Breast epithelium (tissue), 4 donors: ENCODE data around the gene VSTM2L. TPM values are rescaled to one million over a fixed set of nuclear protein-coding genes. Genes with fewer than 3 reads are reported as not detected.

Source experiments
- DNase-seq, 2 donors: peaks; one replicate each; pipeline ENCODE4 v3.0.0-alpha.2; 2019; ENCODE audit warnings: low spot score in 2 of 2
- H3K27ac ChIP-seq, 2 donors: fragments of 200-600 bp; sonication (generic) in 1 of 2; one replicate each; pipeline ENCODE4 v1.5.1; 2016 to 2019; ENCODE audit warnings: mild to moderate bottlenecking in 1 of 2
- H3K27me3 ChIP-seq, 2 donors: fragments of 200-600 bp; sonication (generic) in 1 of 2; one replicate each; pipeline versions ENCODE4 v1.5.1 to v1.6.0; 2017 to 2019; ENCODE audit warnings: control low read depth in 1 of 2, mild to moderate bottlenecking in 1 of 2
- H3K36me3 ChIP-seq: fragments of 200-600 bp; one replicate; pipeline ENCODE4 v1.5.1; 2019
- H3K4me1 ChIP-seq, 2 donors: fragments of 200-600 bp; sonication (generic); one replicate each; pipeline ENCODE4 v1.5.1; 2016 to 2019; ENCODE audit warnings: control low read depth in 1 of 2
- H3K4me3 ChIP-seq, 3 donors: fragments of 200-600 bp; sonication (generic); 1 replicate in 2 of 3; 2 replicates in 1 of 3; pipeline ENCODE4 v1.5.1; 2016 to 2019; ENCODE audit warnings: mild to moderate bottlenecking in 3 of 3, moderate library complexity in 2 of 3
- H3K9me3 ChIP-seq, 2 donors: fragments of 200-600 bp; sonication (generic) in 1 of 2; one replicate each; pipeline ENCODE4 v1.5.1; 2016 to 2019; ENCODE audit warnings: control low read depth in 1 of 2
- POLR2A ChIP-seq: fragments of 450-650 bp; IDR thresholded peaks from one replicate; pipeline ENCODE4 v1.6.1; 2016; ENCODE audit warnings: antibody characterized with exemption, mild to moderate bottlenecking, moderate library complexity
- POLR2AphosphoS5 ChIP-seq, 3 donors: sonication (generic); formaldehyde crosslinking; IDR thresholded peaks; one replicate each; pipeline ENCODE4 v1.6.1; 2017; ENCODE audit warnings: antibody characterized with exemption in 3 of 3
- intact Hi-C: fragments of 100-400 bp; cut with DNase I; formaldehyde crosslinking; loops from one replicate; pipeline ENCODE4 v1.15.1; 2023; ENCODE audit warnings: low total_unique reads
- total RNA-seq, 3 donors: library from RNA; depleted of rRNA; stranded (reverse); fragments of >200 nt; gene quantifications; one replicate each; pipeline ENCODE4 v1.1.0, GENCODE V29; 2016
- TF ChIP-seq, protein P1 (sequence below), 3 donors: fragments of 450-650 bp; IDR thresholded peaks; one replicate each; pipeline ENCODE4 v1.5.1; 2016 to 2017; ENCODE audit warnings: antibody characterized with exemption in 3 of 3, mild to moderate bottlenecking in 3 of 3, moderate library complexity in 3 of 3

Gene VSTM2L
- total RNA-seq, 3 donors from 2014 or later = 0.33 to 0.48 (median 0.44) TPM

DNA sequence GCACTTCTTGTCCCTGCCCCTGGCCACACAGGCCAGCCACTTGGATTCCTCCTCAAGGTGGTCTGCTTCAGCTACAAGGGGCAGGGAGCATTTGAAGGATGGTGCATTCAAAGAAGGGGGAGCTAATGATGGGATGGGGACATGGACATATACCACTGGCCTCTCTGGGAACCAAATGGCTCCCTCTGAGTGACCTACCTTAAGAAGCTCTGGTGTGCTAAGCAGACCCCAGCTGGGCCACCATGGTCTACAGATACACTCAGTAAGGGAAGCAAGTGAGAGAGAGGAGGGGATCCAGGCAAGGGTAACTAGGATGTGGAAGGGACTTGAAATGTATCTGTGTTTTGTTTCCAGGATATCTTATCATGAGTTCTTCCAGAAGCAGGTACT is 67.9 kb downstream of the VSTM2L start:
- no peaks in the 10 kb centered on the region for H3K27me3 ChIP-seq
- H3K36me3 ChIP-seq = no peaks in the 10 kb centered on the region
- DNase-seq = no peak
- no peak overlapping the region for H3K27ac ChIP-seq
- H3K9me3 ChIP-seq = peaks cover 10 to 15% of the 10 kb centered on the region in 2 donors
- intact Hi-C loops = no loop called here
- H3K4me3 ChIP-seq = no peak overlapping the region
- H3K4me1 ChIP-seq = no peaks in the 10 kb centered on the region
- TF ChIP-seq, protein P1, sequence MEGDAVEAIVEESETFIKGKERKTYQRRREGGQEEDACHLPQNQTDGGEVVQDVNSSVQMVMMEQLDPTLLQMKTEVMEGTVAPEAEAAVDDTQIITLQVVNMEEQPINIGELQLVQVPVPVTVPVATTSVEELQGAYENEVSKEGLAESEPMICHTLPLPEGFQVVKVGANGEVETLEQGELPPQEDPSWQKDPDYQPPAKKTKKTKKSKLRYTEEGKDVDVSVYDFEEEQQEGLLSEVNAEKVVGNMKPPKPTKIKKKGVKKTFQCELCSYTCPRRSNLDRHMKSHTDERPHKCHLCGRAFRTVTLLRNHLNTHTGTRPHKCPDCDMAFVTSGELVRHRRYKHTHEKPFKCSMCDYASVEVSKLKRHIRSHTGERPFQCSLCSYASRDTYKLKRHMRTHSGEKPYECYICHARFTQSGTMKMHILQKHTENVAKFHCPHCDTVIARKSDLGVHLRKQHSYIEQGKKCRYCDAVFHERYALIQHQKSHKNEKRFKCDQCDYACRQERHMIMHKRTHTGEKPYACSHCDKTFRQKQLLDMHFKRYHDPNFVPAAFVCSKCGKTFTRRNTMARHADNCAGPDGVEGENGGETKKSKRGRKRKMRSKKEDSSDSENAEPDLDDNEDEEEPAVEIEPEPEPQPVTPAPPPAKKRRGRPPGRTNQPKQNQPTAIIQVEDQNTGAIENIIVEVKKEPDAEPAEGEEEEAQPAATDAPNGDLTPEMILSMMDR (IDR thresholded peaks at IDR 0.05) = no peak
- no peak for TF ChIP-seq POLR2AphosphoS5 (IDR thresholded peaks at IDR 0.05)
- no peak for TF ChIP-seq POLR2A

DNA sequence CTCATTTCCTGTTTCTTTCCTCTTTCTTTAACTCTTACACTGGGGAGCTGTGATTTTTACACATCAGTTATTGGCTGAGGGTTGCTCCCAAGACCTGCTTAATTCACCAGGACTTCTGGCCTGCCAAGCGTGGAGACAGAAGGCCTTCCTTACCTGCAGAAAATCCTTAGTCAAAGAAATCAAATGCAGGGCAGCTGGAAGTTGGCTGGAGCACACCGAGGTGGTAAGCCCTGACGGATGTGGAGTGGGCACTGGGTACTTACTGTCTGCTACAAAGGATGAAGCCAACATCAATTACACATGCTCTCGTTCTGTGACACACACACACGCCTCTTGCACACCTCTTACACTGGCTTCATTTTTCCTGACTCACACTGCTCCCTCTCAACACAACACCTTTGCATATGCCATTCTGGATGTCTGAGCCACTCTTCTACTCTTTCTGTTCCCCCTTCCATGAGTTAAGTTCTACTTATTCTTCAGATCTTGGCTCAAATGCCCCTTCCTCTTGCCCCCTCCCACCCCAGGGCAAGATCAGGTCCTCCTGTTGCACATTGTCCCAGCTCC is 68.7 kb downstream of the VSTM2L start:
- Histone ChIP-seq H3K9me3 (peaks cover 10 to 15% of the 10 kb centered on the region in 2 donors), H3K4me1 (no peaks in the 10 kb centered on the region), H3K36me3 (no peaks in the 10 kb centered on the region), H3K4me3 (no peak overlapping the region), H3K27me3 (no peaks in the 10 kb centered on the region), H3K27ac (no peak overlapping the region)
- no peak for DNase-seq
- intact Hi-C loops = no loop called here
- TF ChIP-seq, protein P1 (IDR thresholded peaks at IDR 0.05) = no peak
- no peak for TF ChIP-seq POLR2A
- TF ChIP-seq POLR2AphosphoS5 (IDR thresholded peaks at IDR 0.05) = no peak

- DNase-seq = no peak
- intact Hi-C loops = no loop called here
Observed at GRCh38 chr20:37972256-37973058, 69.5 kb downstream of the VSTM2L start.

GRCh38 chr20:37973059-37973910 is 70.4 kb downstream of the VSTM2L start:
- H3K36me3 ChIP-seq = no peaks in the 10 kb centered on the region
- H3K4me1 ChIP-seq = no peaks in the 10 kb centered on the region
- H3K27me3 ChIP-seq = no peaks in the 10 kb centered on the region
- TF ChIP-seq POLR2A (no peak), POLR2AphosphoS5 (IDR thresholded peaks at IDR 0.05) (no peak)
- TF ChIP-seq, protein P1 (IDR thresholded peaks at IDR 0.05) = no peak
- DNase-seq = no peak
- intact Hi-C loops = no loop called here
- peaks cover 3 to 10% of the 10 kb centered on the region in 2 donors for H3K9me3 ChIP-seq
- H3K4me3 ChIP-seq = no peak overlapping the region
- no peak overlapping the region for H3K27ac ChIP-seq

More at GRCh38 chr20:37972256-37973058, 69.5 kb downstream of the VSTM2L start:
- Histone ChIP-seq H3K27ac (no peak overlapping the region), H3K4me1 (no peaks in the 10 kb centered on the region), H3K9me3 (peaks cover 9 to 10% of the 10 kb centered on the region in 2 donors), H3K36me3 (no peaks in the 10 kb centered on the region), H3K4me3 (no peak overlapping the region), H3K27me3 (no peaks in the 10 kb centered on the region)
- no peak for TF ChIP-seq POLR2AphosphoS5 (IDR thresholded peaks at IDR 0.05)
- TF ChIP-seq, protein P1 (IDR thresholded peaks at IDR 0.05) = no peak
- no peak for TF ChIP-seq POLR2A
